ENCODE data around the gene ERICH6.

- TF ChIP-seq CTCF (IDR thresholded peaks at IDR 0.05; ENCODE audit: insufficient read depth, low read length, poor library complexity, severe bottlenecking) (no peak), EZH2phosphoT487 (conservative IDR thresholded peaks at IDR 0.05; ENCODE audit: low read length) (no peak)
Measured at GRCh38 chr3:150710097-150710496, 6.4 kb upstream of the ERICH6 start.

Measured in SU-DHL-6 (cell line).